ENCODE results near the gene LONRF2.

DNA sequence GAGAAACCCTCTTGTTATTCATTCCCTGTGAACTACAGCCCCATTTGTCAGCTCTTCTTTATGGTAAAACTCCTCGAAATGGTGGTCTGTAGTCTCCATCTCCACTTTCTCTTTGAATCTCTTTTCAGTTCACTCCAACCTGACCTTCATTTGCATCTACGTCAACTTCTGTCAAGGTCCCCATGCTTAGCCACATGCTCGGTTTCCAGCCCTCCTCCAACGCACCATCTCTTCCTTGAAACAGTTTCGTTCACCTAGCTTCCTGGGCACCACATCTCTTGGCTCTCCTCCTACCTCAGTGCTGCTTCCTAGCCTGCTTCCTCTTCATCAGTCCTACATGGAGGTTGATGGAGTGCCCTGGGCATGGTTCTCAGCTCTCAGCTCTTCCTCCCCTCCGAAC, 98.8 kb downstream of the LONRF2 start:
- TF ChIP-seq, protein P1, sequence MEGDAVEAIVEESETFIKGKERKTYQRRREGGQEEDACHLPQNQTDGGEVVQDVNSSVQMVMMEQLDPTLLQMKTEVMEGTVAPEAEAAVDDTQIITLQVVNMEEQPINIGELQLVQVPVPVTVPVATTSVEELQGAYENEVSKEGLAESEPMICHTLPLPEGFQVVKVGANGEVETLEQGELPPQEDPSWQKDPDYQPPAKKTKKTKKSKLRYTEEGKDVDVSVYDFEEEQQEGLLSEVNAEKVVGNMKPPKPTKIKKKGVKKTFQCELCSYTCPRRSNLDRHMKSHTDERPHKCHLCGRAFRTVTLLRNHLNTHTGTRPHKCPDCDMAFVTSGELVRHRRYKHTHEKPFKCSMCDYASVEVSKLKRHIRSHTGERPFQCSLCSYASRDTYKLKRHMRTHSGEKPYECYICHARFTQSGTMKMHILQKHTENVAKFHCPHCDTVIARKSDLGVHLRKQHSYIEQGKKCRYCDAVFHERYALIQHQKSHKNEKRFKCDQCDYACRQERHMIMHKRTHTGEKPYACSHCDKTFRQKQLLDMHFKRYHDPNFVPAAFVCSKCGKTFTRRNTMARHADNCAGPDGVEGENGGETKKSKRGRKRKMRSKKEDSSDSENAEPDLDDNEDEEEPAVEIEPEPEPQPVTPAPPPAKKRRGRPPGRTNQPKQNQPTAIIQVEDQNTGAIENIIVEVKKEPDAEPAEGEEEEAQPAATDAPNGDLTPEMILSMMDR (conservative IDR thresholded peaks at IDR 0.05; ENCODE audit: low read depth, low read length), result no peak
- no peak for TF ChIP-seq EZH2 (IDR thresholded peaks at IDR 0.05; ENCODE audit: low read length, unreplicated experiment)
- TF ChIP-seq EZH2phosphoT487 (IDR thresholded peaks at IDR 0.05; ENCODE audit: borderline replicate concordance, low read length), result no peak
